H1 (cell line): Measurements from ENCODE around the gene CDK5. TPM values are rescaled to one million over a fixed set of nuclear protein-coding genes. Genes with fewer than 3 reads are reported as not detected.

ENCODE experiments used
- CTCF ChIA-PET: fragments of 300-600 bp; sonication (Branson Sonifier 250); formaldehyde crosslinking; loops from one replicate; lab custom pipeline; 2021; ENCODE audit not compliant: partially characterized antibody; lab: Charles Lee
- POLR2A ChIA-PET: fragments of 300-600 bp; sonication (Branson Sonifier 250); formaldehyde crosslinking; loops from one replicate; lab custom pipeline; 2021; ENCODE audit warnings: inconsistent platforms; ENCODE audit not compliant: partially characterized antibody; lab: Charles Lee
- DNase-seq, 2 experiments: peaks; one replicate each; pipeline versions ENCODE4 v3.0.0 to v3.0.0-alpha.2; 2010 to 2022; ENCODE audit warnings: low spot score in 2 of 2, low read depth in 1 of 2, mixed read lengths in 1 of 2
- FAIRE-seq: peaks from 2 replicates; lab custom pipeline; 2011; peaks lifted over from hg19 to GRCh38; lab: Jason Lieb, UNC
- H2AFZ ChIP-seq: 2 replicates; pipeline ENCODE4 v1.8.1; 2012; ENCODE audit warnings: low read length, inconsistent platforms
- H2AK5ac ChIP-seq: 2 replicates; pipeline ENCODE4 v1.6.1; 2013; ENCODE audit warnings: low read depth, low read length
- H2BK120ac ChIP-seq: replicated peaks from 2 replicates; pipeline ENCODE3; 2013; ENCODE audit warnings: low read depth, low read length, inconsistent platforms
- H2BK12ac ChIP-seq: 2 replicates; pipeline ENCODE4 v1.6.1; 2013; ENCODE audit warnings: low read depth, low read length
- H2BK15ac ChIP-seq: 2 replicates; pipeline ENCODE4 v1.6.1; 2013; ENCODE audit warnings: low read length
- H2BK20ac ChIP-seq: 2 replicates; pipeline ENCODE4 v1.6.1; 2013; ENCODE audit warnings: low read length
- H2BK5ac ChIP-seq: 2 replicates; pipeline ENCODE4 v1.6.1; 2013; ENCODE audit warnings: low read depth, low read length
- H3K14ac ChIP-seq: 2 replicates; pipeline ENCODE4 v1.6.1; 2013; ENCODE audit warnings: inconsistent platforms; ENCODE audit not compliant: insufficient read length
- H3K18ac ChIP-seq: 2 replicates; pipeline ENCODE4 v1.6.1; 2013; ENCODE audit warnings: low read length; ENCODE audit errors: extremely low read depth
- H3K23ac ChIP-seq: 2 replicates; pipeline ENCODE4 v1.6.1; 2013; ENCODE audit warnings: inconsistent platforms; ENCODE audit not compliant: insufficient read length
- H3K23me2 ChIP-seq: 2 replicates; pipeline ENCODE4 v1.6.1; 2013; ENCODE audit warnings: low read depth, low read length
- H3K27ac ChIP-seq: 2 replicates; pipeline ENCODE4 v1.6.1; 2011; ENCODE audit warnings: low read depth, low read length, inconsistent platforms
- H3K27me3 ChIP-seq, 4 experiments: replicated peaks in 1 of 4; 1 replicate in 1 of 4; 2 replicates in 3 of 4; pipeline versions ENCODE4 v1.6.1 to v1.8.1; 2011 to 2013; ENCODE audit warnings: low read length in 3 of 4, mild to moderate bottlenecking in 3 of 4, inconsistent platforms in 2 of 4, mixed read lengths in 2 of 4, moderate library complexity in 1 of 4; ENCODE audit not compliant: control insufficient read depth in 3 of 4, insufficient read depth in 3 of 4; ENCODE audit errors: extremely low read depth in 1 of 4
- H3K36me3 ChIP-seq, 4 experiments: 2 replicates each; pipeline versions ENCODE4 v1.6.1 to v1.8.1; 2011 to 2013; ENCODE audit warnings: mild to moderate bottlenecking in 4 of 4, low read length in 3 of 4, moderate library complexity in 2 of 4, control low read depth in 1 of 4, inconsistent platforms in 1 of 4; ENCODE audit not compliant: insufficient read depth in 4 of 4, control insufficient read depth in 2 of 4
- H3K4ac ChIP-seq: replicated peaks from 2 replicates; pipeline ENCODE3; 2013; ENCODE audit warnings: low read length, low read depth, mixed read lengths, inconsistent platforms; ENCODE audit not compliant: insufficient read length
- H3K4me1 ChIP-seq, 4 experiments: replicated peaks in 1 of 4; 1 replicate in 1 of 4; 2 replicates in 3 of 4; pipeline versions ENCODE4 v1.6.1 to v1.8.1; 2011 to 2013; ENCODE audit warnings: low read length in 3 of 4, inconsistent platforms in 2 of 4, mixed read lengths in 1 of 4; ENCODE audit not compliant: insufficient read depth in 4 of 4, control insufficient read depth in 3 of 4
- H3K4me2 ChIP-seq, 2 experiments: 2 replicates each; pipeline versions ENCODE4 v1.6.1 to v1.8.1; 2011 to 2013; ENCODE audit warnings: low read depth in 2 of 2, low read length in 2 of 2, control low read depth in 1 of 2, inconsistent platforms in 1 of 2, mild to moderate bottlenecking in 1 of 2; ENCODE audit not compliant: insufficient read depth in 1 of 2
- H3K4me3 ChIP-seq, 4 experiments: fragments of 200-600, 300-600 bp in 1 of 4; sonication (generic), shearing (Covaris generic), sonication (Bioruptor Twin) in 1 of 4; 2 replicates each; pipeline versions ENCODE4 v1.5.1 to v1.8.1; 2011 to 2016; ENCODE audit warnings: low read length in 4 of 4, low read depth in 3 of 4, control low read depth in 2 of 4, inconsistent platforms in 2 of 4, mild to moderate bottlenecking in 2 of 4, mixed read lengths in 1 of 4, moderate library complexity in 1 of 4; ENCODE audit not compliant: insufficient read depth in 2 of 4; ENCODE audit errors: extremely low read depth in 1 of 4
- H3K56ac ChIP-seq: replicated peaks from 2 replicates; pipeline ENCODE3; 2013; ENCODE audit warnings: low read depth, mild to moderate bottlenecking, mixed read lengths, low read length, inconsistent platforms; ENCODE audit not compliant: insufficient read length
- H3K79me1 ChIP-seq: 2 replicates; pipeline ENCODE4 v1.6.1; 2013; ENCODE audit warnings: low read depth, low read length, control low read depth
- H3K79me2 ChIP-seq, 2 experiments: 2 replicates each; pipeline versions ENCODE4 v1.6.1 to v1.8.1; 2012 to 2013; ENCODE audit warnings: low read length in 2 of 2, mild to moderate bottlenecking in 2 of 2, inconsistent platforms in 1 of 2; ENCODE audit not compliant: insufficient read depth in 2 of 2, control insufficient read depth in 1 of 2
- H3K9ac ChIP-seq, 4 experiments: replicated peaks in 1 of 4; 1 replicate in 1 of 4; 2 replicates in 3 of 4; pipeline versions ENCODE4 v1.6.1 to v1.8.1; 2011 to 2013; ENCODE audit warnings: low read depth in 3 of 4, low read length in 3 of 4, control low read depth in 2 of 4, mild to moderate bottlenecking in 2 of 4, moderate library complexity in 2 of 4, inconsistent platforms in 1 of 4; ENCODE audit errors: extremely low read depth in 1 of 4
- H3K9me3 ChIP-seq, 2 experiments: 2 replicates each; pipeline versions ENCODE4 v1.6.1 to v1.8.1; 2012 to 2013; ENCODE audit warnings: mild to moderate bottlenecking in 2 of 2, moderate library complexity in 2 of 2, control low read depth in 1 of 2, inconsistent platforms in 1 of 2, low read depth in 1 of 2, low read length in 1 of 2, mixed read lengths in 1 of 2; ENCODE audit not compliant: insufficient read depth in 2 of 2
- H4K20me1 ChIP-seq, 2 experiments: replicated peaks in 1 of 2; 2 replicates each; pipeline versions ENCODE3 to v1.8.1; 2011 to 2013; ENCODE audit warnings: inconsistent platforms in 2 of 2, low read length in 2 of 2, mild to moderate bottlenecking in 1 of 2; ENCODE audit not compliant: insufficient read depth in 2 of 2, control insufficient read depth in 1 of 2
- H4K5ac ChIP-seq: 2 replicates; pipeline ENCODE4 v1.6.1; 2013; ENCODE audit warnings: low read length, low read depth, mixed read lengths, inconsistent platforms; ENCODE audit not compliant: insufficient read length
- H4K8ac ChIP-seq: 2 replicates; pipeline ENCODE4 v1.8.0; 2013; ENCODE audit warnings: mild to moderate bottlenecking, moderate library complexity, low read length, inconsistent platforms; ENCODE audit not compliant: insufficient read depth; ENCODE audit errors: extremely low read depth
- H4K91ac ChIP-seq: replicated peaks from 2 replicates; pipeline ENCODE3; 2013; ENCODE audit warnings: low read length, mixed read lengths, inconsistent platforms; ENCODE audit not compliant: insufficient read length
- CBX8 ChIP-seq: fragments of 300-800, 300-1000 bp; sonication (generic); IDR thresholded peaks from 2 replicates; pipeline ENCODE4 v1.7.1; 2016; ENCODE audit warnings: low read depth, low read length, borderline replicate concordance
- HDAC6 ChIP-seq: IDR thresholded peaks from one replicate; pipeline ENCODE4 v1.7.1; 2012; ENCODE audit warnings: low read depth, mild to moderate bottlenecking, inconsistent platforms, low read length, moderate library complexity
- JUN ChIP-seq: IDR thresholded peaks from 2 replicates; pipeline ENCODE4 v1.6.1; 2011; ENCODE audit warnings: low read depth, mild to moderate bottlenecking, improper control_type of control experiment, low read length
- MAFK ChIP-seq: IDR thresholded peaks from 2 replicates; pipeline ENCODE4 v1.6.1; 2012; ENCODE audit warnings: low read depth, mild to moderate bottlenecking, improper control_type of control experiment, low read length
- NRF1 ChIP-seq: IDR thresholded peaks from 2 replicates; pipeline ENCODE4 v1.6.1; 2011; ENCODE audit warnings: mild to moderate bottlenecking, low read depth, low read length, improper control_type of control experiment
- RNF2 ChIP-seq: fragments of 200-900, 300-1000 bp; sonication (generic); IDR thresholded peaks from 2 replicates; pipeline ENCODE4 v1.7.1; 2016; ENCODE audit warnings: borderline replicate concordance, low read depth, mild to moderate bottlenecking, antibody characterized with exemption, low read length; ENCODE audit not compliant: poor library complexity, severe bottlenecking; ENCODE audit errors: missing control alignments
- SIX5 ChIP-seq: IDR thresholded peaks from 2 replicates; pipeline ENCODE4 v1.6.1; 2011; ENCODE audit warnings: mild to moderate bottlenecking, low read depth, low read length
- SP1 ChIP-seq: IDR thresholded peaks from 2 replicates; pipeline ENCODE4 v1.6.1; 2011; ENCODE audit warnings: low read depth, low read length
- WGBS, 2 experiments: shearing (Covaris generic) in 1 of 2; methylation state at CpG; one replicate each; pipeline versions ENCODE4 v1.1.6 to v1.1.7; 2013 to 2015; ENCODE audit warnings: low lambda C conversion rate in 2 of 2, mixed read lengths in 2 of 2, inconsistent platforms in 1 of 2, low coverage in 1 of 2, missing lambda C conversion rate in 1 of 2; ENCODE audit not compliant: insufficient replicate concordance in 2 of 2, insufficient coverage in 1 of 2, insufficient read length in 1 of 2; ENCODE audit errors: extremely low coverage in 1 of 2, missing lambda C conversion rate in 1 of 2; 5-methylcytosine and 5-hydroxymethylcytosine counted together
- polyA plus RNA-seq, 7 experiments: library from polyadenylated mRNA; depleted of rRNA in 3 of 7; stranded (reverse) in 5 of 7; unstranded in 2 of 7; fragments of >200 nt in 5 of 7; fragments of 200-250 nt in 2 of 7; gene quantifications; 1 replicate in 5 of 7; 2 replicates in 1 of 7; 4 replicates in 1 of 7; pipeline versions ENCODE4 v1.2.1 to v1.2.3, GENCODE V29; 2011 to 2013; ENCODE audit warnings: missing spikeins in 2 of 7, mixed read lengths in 2 of 7
- total RNA-seq: library from RNA; stranded (reverse); fragmentation: NEBNext Ultra II Directional; extraction: Animal tissue kit (Norgen Biotek cat#: 25700); gene quantifications from 2 replicates; pipeline ENCODE4 v1.2.1, GENCODE V29; 2021
- TF ChIP-seq, protein P1 (sequence below): IDR thresholded peaks from 2 replicates; pipeline ENCODE4 v1.6.1; 2012; ENCODE audit warnings: low read length, inconsistent platforms

Gene CDK5
- total and polyA plus RNA-seq, 2 of the 8 experiments (the other 6 are each of a cell fraction or from before 2014, with no cell fraction given), result 22.8 to 37.2 TPM

DNA sequence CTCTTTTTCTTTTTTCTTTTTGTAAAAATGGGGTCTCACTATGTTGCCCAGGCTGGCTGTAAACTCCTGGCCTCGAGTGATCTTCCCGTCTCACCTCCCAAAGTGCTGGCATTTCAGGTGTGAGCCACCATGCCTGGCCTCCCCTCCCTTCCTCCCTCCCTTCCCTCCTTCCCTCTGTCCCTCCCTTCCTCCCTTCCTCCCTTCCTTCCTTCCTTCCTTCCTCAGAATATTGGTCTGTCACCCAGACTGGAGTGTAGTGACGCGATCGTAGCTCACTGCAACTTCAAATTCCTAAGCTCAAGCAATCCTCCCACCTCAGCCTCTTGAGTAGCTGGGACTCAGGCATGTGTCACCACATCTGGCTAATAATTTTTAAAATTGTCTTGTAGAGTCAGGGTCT, 37.0 kb upstream of the CDK5 start:
- Histone ChIP-seq H2BK5ac (no peak overlapping the region), H3K27me3 (peaks cover 0 to 4% (median 0%) of the 10 kb centered on the region in 4 experiments; a peak in 2 of 7 replicates), H3K9me3 (no peaks in the 10 kb centered on the region), H3K79me2 (peaks cover 11 to 84% of the 10 kb centered on the region in 2 experiments; a peak in 3 of 4 replicates), H2BK20ac (no peak overlapping the region), H3K56ac (no peak overlapping the region), H3K4me1 (peaks cover 0 to 7% (median 4%) of the 10 kb centered on the region in 4 experiments; a peak in 4 of 7 replicates), H4K5ac (no peak overlapping the region), H3K79me1 (peaks cover 18% of the 10 kb centered on the region), H2AFZ (no peak overlapping the region), H3K36me3 (no peaks in the 10 kb centered on the region), H3K4me3 (no peak overlapping the region), H2BK120ac (no peak overlapping the region), H3K4me2 (no peak overlapping the region), H2AK5ac (no peak overlapping the region; the same call in 1 of the 2 replicates), H3K23ac (no peak overlapping the region), H3K14ac (no peak overlapping the region), H3K18ac (no peak overlapping the region), H4K20me1 (peaks cover 37 to 47% of the 10 kb centered on the region in 2 experiments), H3K9ac (no peak overlapping the region), H2BK15ac (no peak overlapping the region), H4K8ac (no peak overlapping the region), H4K91ac (no peak overlapping the region), H3K27ac (no peak overlapping the region), H3K23me2 (no peaks in the 10 kb centered on the region), H3K4ac (no peak overlapping the region), H2BK12ac (no peak overlapping the region)
- FAIRE-seq (no peak), DNase-seq (no peak)
- 97% methylated on average over 5 of the region's 5 CpGs; no CpG with 5 or more reads in 1 of the 2 experiments for WGBS, 2 experiments
- CTCF ChIA-PET, result interaction anchor here (0.7 to 15.1 kb wide), 9 partner anchors 10 to 197 kb away, joined by 3 to 448 read pairs (median 5); no protein-coding TSS in a partner anchor
- POLR2A ChIA-PET, result interaction anchor here (0.6 to 1.0 kb wide), 3 partner anchors 9 to 148 kb away, joined by 3 to 4 read pairs (median 4); no protein-coding TSS in a partner anchor
- TF ChIP-seq CBX8, result no peak
- TF ChIP-seq, protein P1, sequence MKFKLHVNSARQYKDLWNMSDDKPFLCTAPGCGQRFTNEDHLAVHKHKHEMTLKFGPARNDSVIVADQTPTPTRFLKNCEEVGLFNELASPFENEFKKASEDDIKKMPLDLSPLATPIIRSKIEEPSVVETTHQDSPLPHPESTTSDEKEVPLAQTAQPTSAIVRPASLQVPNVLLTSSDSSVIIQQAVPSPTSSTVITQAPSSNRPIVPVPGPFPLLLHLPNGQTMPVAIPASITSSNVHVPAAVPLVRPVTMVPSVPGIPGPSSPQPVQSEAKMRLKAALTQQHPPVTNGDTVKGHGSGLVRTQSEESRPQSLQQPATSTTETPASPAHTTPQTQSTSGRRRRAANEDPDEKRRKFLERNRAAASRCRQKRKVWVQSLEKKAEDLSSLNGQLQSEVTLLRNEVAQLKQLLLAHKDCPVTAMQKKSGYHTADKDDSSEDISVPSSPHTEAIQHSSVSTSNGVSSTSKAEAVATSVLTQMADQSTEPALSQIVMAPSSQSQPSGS, result no peak
- TF ChIP-seq MAFK, result no peak
- TF ChIP-seq SIX5, result no peak
- TF ChIP-seq NRF1, result no peak
- TF ChIP-seq SP1, result no peak
- no peak for TF ChIP-seq JUN
- no peak for TF ChIP-seq HDAC6
- TF ChIP-seq RNF2, result no peak
